ENCODE data around the gene FAM120B.

Gene FAM120B

GRCh38 chr6:170437719-170438401 is 131.3 kb downstream of the FAM120B start:
- DNase-seq (ENCODE audit: insufficient read length, low spot score) = no peak
- no peak for FAIRE-seq

- peak; percentile 97 for DNase-seq (ENCODE audit: insufficient read length, low spot score)
- FAIRE-seq = peak; percentile 99
Measured at GRCh38 chr6:170438402-170438753, 131.8 kb downstream of the FAM120B start.

- FAIRE-seq = no peak
Measured at GRCh38 chr6:170438861-170439260, 132.3 kb downstream of the FAM120B start.

GRCh38 chr6:170439366-170440361 is 133.1 kb downstream of the FAM120B start:
- FAIRE-seq (peak; percentile 9), DNase-seq (ENCODE audit: insufficient read length, low spot score) (peak; percentile 27)

More at GRCh38 chr6:170438861-170439260, 132.3 kb downstream of the FAM120B start:
- no peak for DNase-seq (ENCODE audit: insufficient read length, low spot score)

- FAIRE-seq (no peak), DNase-seq (ENCODE audit: insufficient read length, low spot score) (no peak)
Measured at GRCh38 chr6:170440437-170440836, 133.9 kb downstream of the FAM120B start.

GRCh38 chr6:170441316-170441715 is 134.8 kb downstream of the FAM120B start:
- no peak for FAIRE-seq
- DNase-seq (ENCODE audit: insufficient read length, low spot score) = no peak

- no peak for FAIRE-seq
- DNase-seq (ENCODE audit: insufficient read length, low spot score) = no peak
Measured at GRCh38 chr6:170442596-170442995, 136.0 kb downstream of the FAM120B start.

GRCh38 chr6:170443151-170443662 is 136.6 kb downstream of the FAM120B start:
- no peak for DNase-seq (ENCODE audit: insufficient read length, low spot score)
- FAIRE-seq = no peak

GRCh38 chr6:170444056-170444591 is 137.6 kb downstream of the FAM120B start:
- no peak for DNase-seq (ENCODE audit: insufficient read length, low spot score)
- no peak for FAIRE-seq

- DNase-seq (ENCODE audit: insufficient read length, low spot score) = no peak
- FAIRE-seq = peak; percentile 26
Measured at GRCh38 chr6:170444811-170445211, 138.3 kb downstream of the FAM120B start.

- no peak for DNase-seq (ENCODE audit: insufficient read length, low spot score)
- no peak for FAIRE-seq
Measured at GRCh38 chr6:170445487-170445886, 138.9 kb downstream of the FAM120B start.

- no peak for FAIRE-seq
- no peak for DNase-seq (ENCODE audit: insufficient read length, low spot score)
Measured at GRCh38 chr6:170445971-170446370, 139.4 kb downstream of the FAM120B start.

- DNase-seq (ENCODE audit: insufficient read length, low spot score) (no peak), FAIRE-seq (no peak)
Measured at GRCh38 chr6:170446841-170447560, 140.4 kb downstream of the FAM120B start.

GRCh38 chr6:170447561-170447930 is 141.0 kb downstream of the FAM120B start:
- no peak for DNase-seq (ENCODE audit: insufficient read length, low spot score)
- no peak for FAIRE-seq

GRCh38 chr6:170448317-170448716 is 141.8 kb downstream of the FAM120B start:
- DNase-seq (ENCODE audit: insufficient read length, low spot score) = no peak
- no peak for FAIRE-seq

GRCh38 chr6:170448751-170449630 is 142.4 kb downstream of the FAM120B start:
- DNase-seq (ENCODE audit: insufficient read length, low spot score) (no peak), FAIRE-seq (no peak)

GRCh38 chr6:170449835-170450753 is 143.5 kb downstream of the FAM120B start:
- DNase-seq (ENCODE audit: insufficient read length, low spot score) = no peak
- no peak for FAIRE-seq

GRCh38 chr6:170450916-170451761 is 144.6 kb downstream of the FAM120B start:
- no peak for FAIRE-seq
- DNase-seq (ENCODE audit: insufficient read length, low spot score) = no peak
